Measurements from ENCODE around the gene TIMP3. TPM values are rescaled to one million over a fixed set of nuclear protein-coding genes. Genes with fewer than 3 reads are reported as not detected.

TIMP3 gene
- total and polyA plus RNA-seq, 2 experiments from 2014 or later = 85.9 to 91.3 TPM

- no peak for DNase-seq (ENCODE audit: low read depth in 1 of 2, low spot score in 1 of 2)
- peaks cover 5% of the 10 kb centered on the region for H3K4me1 ChIP-seq (ENCODE audit: low read depth)
- no peak overlapping the region for H3K27ac ChIP-seq
- no peak for TF ChIP-seq CTCF (IDR thresholded peaks at IDR 0.05; ENCODE audit: low read depth, low read length)
- no peaks in the 10 kb centered on the region for H3K9me3 ChIP-seq (ENCODE audit: low read depth)
- H3K4me3 ChIP-seq = no peak overlapping the region
- no peaks in the 10 kb centered on the region for H3K27me3 ChIP-seq
- H3K36me3 ChIP-seq = no peaks in the 10 kb centered on the region
Observed at GRCh38 chr22:32789797-32790620, 11.5 kb upstream of the TIMP3 start.

GRCh38 chr22:32791056-32791455 lies 10.4 kb upstream of the TIMP3 start:
- no peak overlapping the region for H3K27ac ChIP-seq
- TF ChIP-seq CTCF (IDR thresholded peaks at IDR 0.05; ENCODE audit: low read depth, low read length) = no peak
- no peaks in the 10 kb centered on the region for H3K9me3 ChIP-seq (ENCODE audit: low read depth)

GRCh38 chr22:32791485-32791884 lies 10.0 kb upstream of the TIMP3 start:
- Histone ChIP-seq H3K9me3 (ENCODE audit: low read depth) (no peaks in the 10 kb centered on the region), H3K4me3 (no peak overlapping the region), H3K4me1 (ENCODE audit: low read depth) (peaks cover 5% of the 10 kb centered on the region), H3K27ac (no peak overlapping the region), H3K27me3 (no peaks in the 10 kb centered on the region), H3K36me3 (no peaks in the 10 kb centered on the region)
- no peak for DNase-seq (ENCODE audit: low read depth in 1 of 2, low spot score in 1 of 2)
- TF ChIP-seq CTCF (IDR thresholded peaks at IDR 0.05; ENCODE audit: low read depth, low read length) = no peak

More at GRCh38 chr22:32791056-32791455, 10.4 kb upstream of the TIMP3 start:
- H3K36me3 ChIP-seq = no peaks in the 10 kb centered on the region
- no peak for DNase-seq (ENCODE audit: low read depth in 1 of 2, low spot score in 1 of 2)
- no peak overlapping the region for H3K4me3 ChIP-seq
- peaks cover 5% of the 10 kb centered on the region for H3K4me1 ChIP-seq (ENCODE audit: low read depth)
- no peaks in the 10 kb centered on the region for H3K27me3 ChIP-seq

GRCh38 chr22:32793589-32793988 lies 7.9 kb upstream of the TIMP3 start:
- Histone ChIP-seq H3K36me3 (no peaks in the 10 kb centered on the region), H3K4me1 (ENCODE audit: low read depth) (peaks cover 5% of the 10 kb centered on the region), H3K9me3 (ENCODE audit: low read depth) (no peaks in the 10 kb centered on the region), H3K27me3 (no peaks in the 10 kb centered on the region), H3K4me3 (no peak overlapping the region), H3K27ac (no peak overlapping the region)
- no peak for DNase-seq (ENCODE audit: low read depth in 1 of 2, low spot score in 1 of 2)
- TF ChIP-seq CTCF (IDR thresholded peaks at IDR 0.05; ENCODE audit: low read depth, low read length) = no peak

GRCh38 chr22:32794449-32795213 lies 6.9 kb upstream of the TIMP3 start:
- peak; percentile 17 for TF ChIP-seq CTCF (IDR thresholded peaks at IDR 0.05; ENCODE audit: low read depth, low read length)
- no peak for DNase-seq (ENCODE audit: low read depth in 1 of 2, low spot score in 1 of 2)
- H3K9me3 ChIP-seq (ENCODE audit: low read depth) = no peaks in the 10 kb centered on the region
- no peaks in the 10 kb centered on the region for H3K36me3 ChIP-seq
- no peak overlapping the region for H3K27ac ChIP-seq
- H3K4me1 ChIP-seq (ENCODE audit: low read depth) = no peaks in the 10 kb centered on the region
- H3K27me3 ChIP-seq = no peaks in the 10 kb centered on the region
- no peak overlapping the region for H3K4me3 ChIP-seq

Data from cardiac muscle cell (in vitro differentiated cells and primary cell).